B cell (primary cell): ENCODE measurements around the gene SINHCAF. TPM values are rescaled to one million over a fixed set of nuclear protein-coding genes. Genes with fewer than 3 reads are reported as not detected.

ENCODE experiments used
- ATAC-seq: fragments of 200-7000 bp; cut with Tn5 transposase; one replicate; pipeline ENCODE4 v1.10.0; 2021; ENCODE audit warnings: low read depth, mild to moderate bottlenecking, moderate number of reproducible peaks, moderate library complexity
- CTCF ChIA-PET: fragments of 350-600 bp; sonication (Branson Sonifier 250); formaldehyde crosslinking; loops from one replicate; lab custom pipeline; 2021; ENCODE audit warnings: antibody characterized with exemption, inconsistent platforms; lab: Charles Lee
- POLR2A ChIA-PET: fragments of 350-600 bp; sonication (Branson Sonifier 250); formaldehyde crosslinking; loops from one replicate; lab custom pipeline; 2021; ENCODE audit warnings: antibody characterized with exemption; lab: Charles Lee
- DNase-seq: peaks from one replicate; pipeline ENCODE4 v3.0.0; 2013
- H2AFZ ChIP-seq: 2 replicates; pipeline ENCODE4 v1.6.1; 2012; ENCODE audit warnings: mild to moderate bottlenecking, low read depth, low read length; ENCODE audit not compliant: insufficient read depth, poor library complexity, severe bottlenecking
- H3K27ac ChIP-seq, 2 donors: 1 replicate in 1 of 2; 2 replicates in 1 of 2; pipeline ENCODE4 v1.5.1; 2012 to 2013; ENCODE audit warnings: low read length in 2 of 2, mild to moderate bottlenecking in 2 of 2, moderate library complexity in 1 of 2
- H3K27me3 ChIP-seq, 4 experiments: fragments of 200-600 bp in 1 of 4; sonication (generic) in 1 of 4; replicated peaks in 1 of 4; 1 replicate in 2 of 4; 2 replicates in 2 of 4; pipeline versions ENCODE4 v1.6.1 to v1.7.0; 2013 to 2016; ENCODE audit warnings: low read length in 3 of 4, mild to moderate bottlenecking in 2 of 4, mixed read lengths in 1 of 4, moderate library complexity in 1 of 4; ENCODE audit not compliant: insufficient read depth in 4 of 4, control insufficient read depth in 3 of 4; ENCODE audit errors: control extremely low read depth in 1 of 4
- H3K36me3 ChIP-seq, 2 experiments: replicated peaks in 1 of 2; 1 replicate in 1 of 2; 2 replicates in 1 of 2; pipeline versions ENCODE4 v1.6.1 to v1.7.1; 2013; ENCODE audit warnings: low read length in 1 of 2; ENCODE audit not compliant: insufficient read depth in 2 of 2, control insufficient read depth in 1 of 2; ENCODE audit errors: control extremely low read depth in 1 of 2, extremely low read depth in 1 of 2
- H3K4me1 ChIP-seq, 2 donors: fragments of 200-600 bp in 1 of 2; sonication (generic) in 1 of 2; 1 replicate in 1 of 2; 2 replicates in 1 of 2; pipeline versions ENCODE4 v1.5.1 to v1.6.1; 2013 to 2017; ENCODE audit warnings: low read length in 2 of 2; ENCODE audit not compliant: control insufficient read depth in 2 of 2, insufficient read depth in 2 of 2
- H3K4me2 ChIP-seq: replicated peaks from 2 replicates; pipeline ENCODE3; 2012; ENCODE audit warnings: mild to moderate bottlenecking, low read depth, low read length; ENCODE audit not compliant: poor library complexity, severe bottlenecking
- H3K4me3 ChIP-seq, 5 experiments: fragments of 200-600 bp in 1 of 5; sonication (generic) in 1 of 5; 1 replicate in 3 of 5; 2 replicates in 2 of 5; pipeline versions ENCODE4 v1.5.1 to v1.7.0; 2011 to 2016; ENCODE audit warnings: low read length in 4 of 5, mild to moderate bottlenecking in 4 of 5, low read depth in 2 of 5, control low read depth in 1 of 5, moderate library complexity in 1 of 5; ENCODE audit not compliant: insufficient read depth in 1 of 5; ENCODE audit errors: control extremely low read depth in 1 of 5, extremely low read depth in 1 of 5
- H3K79me2 ChIP-seq: fragments of 200-600 bp; sonication (generic); one replicate; pipeline ENCODE4 v1.6.0; 2016; ENCODE audit warnings: low read length; ENCODE audit not compliant: control insufficient read depth, insufficient read depth
- H3K9ac ChIP-seq: fragments of 200-600 bp; sonication (generic); 2 replicates; pipeline ENCODE4 v1.6.1; 2017; ENCODE audit warnings: mild to moderate bottlenecking, low read length, moderate library complexity
- H3K9me3 ChIP-seq, 3 donors: one replicate each; pipeline versions ENCODE4 v1.6.1 to v1.7.1; 2013; ENCODE audit warnings: low read length in 2 of 3; ENCODE audit not compliant: control insufficient read depth in 2 of 3, insufficient read depth in 1 of 3; ENCODE audit errors: control extremely low read depth in 1 of 3
- H4K20me1 ChIP-seq: 2 replicates; pipeline ENCODE4 v1.6.0; 2012; ENCODE audit warnings: mild to moderate bottlenecking, low read length; ENCODE audit not compliant: insufficient read depth, control insufficient read depth, poor library complexity, severe bottlenecking
- H3K27ac Mint-ChIP-seq: one replicate; pipeline ENCODE4 v1.8.0; 2021; ENCODE audit warnings: mixed read lengths
- H3K27me3 Mint-ChIP-seq: one replicate; pipeline ENCODE4 v1.8.0; 2021; ENCODE audit warnings: mixed read lengths
- H3K4me1 Mint-ChIP-seq: one replicate; pipeline ENCODE4 v1.8.0; 2021; ENCODE audit warnings: mixed read lengths
- H3K4me3 Mint-ChIP-seq: one replicate; pipeline ENCODE4 v1.8.0; 2021; ENCODE audit warnings: mixed read lengths
- H3K9me3 Mint-ChIP-seq: one replicate; pipeline ENCODE4 v1.8.0; 2022; ENCODE audit warnings: mixed read lengths; ENCODE audit not compliant: insufficient read depth
- CTCF ChIP-seq: fragments of 200-600 bp; IDR thresholded peaks from one replicate; pipeline ENCODE4 v1.8.0; 2022; ENCODE audit warnings: antibody characterized with exemption, mild to moderate bottlenecking
- EZH2 ChIP-seq: IDR thresholded peaks from 2 replicates; pipeline ENCODE4 v1.6.1; 2012; ENCODE audit warnings: borderline replicate concordance, low read depth, mild to moderate bottlenecking, moderate library complexity, low read length; ENCODE audit not compliant: insufficient read depth, poor library complexity, severe bottlenecking
- WGBS: methylation state at CpG from one replicate; pipeline ENCODE4 v1.1.5; 2013; ENCODE audit warnings: missing lambda C conversion rate; ENCODE audit not compliant: insufficient coverage; 5-methylcytosine and 5-hydroxymethylcytosine counted together
- intact Hi-C: fragments of 100-400 bp; cut with micrococcal nuclease; formaldehyde crosslinking; loops from one replicate; pipeline ENCODE4 v1.10.0; 2022
- polyA plus RNA-seq: library from polyadenylated mRNA; depleted of rRNA; stranded (reverse); fragments of >200 nt; gene quantifications from 2 replicates; pipeline ENCODE4 v1.2.3, GENCODE V29; 2012
- total RNA-seq, 2 donors: library from RNA; stranded (reverse); fragments of 120-200 nt in 1 of 2; gene quantifications; 1 replicate in 1 of 2; 2 replicates in 1 of 2; pipeline versions ENCODE4 v1.2.3 to v1.2.4, GENCODE V29; 2013 to 2022

The SINHCAF gene
- total and polyA plus RNA-seq, 2 donors (not counting 1 experiment from before 2014, with no cell fraction given), result 43.5 to 129 TPM

GRCh38 chr12:31321186-31321896 lies 4.6 kb downstream of the SINHCAF start:
- H2AFZ ChIP-seq, result no peak overlapping the region
- no peak for DNase-seq
- peak overlapping the region; percentile 0 for H3K9ac ChIP-seq
- no peaks in the 10 kb centered on the region for H3K9me3 ChIP-seq
- peak overlapping the region in 1 of 2 donors; percentile 97 for H3K27ac ChIP-seq
- 20% methylated on average over 1 of the region's 4 CpGs for WGBS
- Mint-ChIP-seq H3K4me3 (peak overlapping the region; percentile 59), H3K27me3 (no peaks in the 10 kb centered on the region), H3K27ac (peak overlapping the region; percentile 66), H3K9me3 (no peaks in the 10 kb centered on the region), H3K4me1 (peaks cover 69% of the 10 kb centered on the region)
- H3K4me3 ChIP-seq, result no peak overlapping the region
- ChIA-PET POLR2A (interaction anchor here (0.5 to 0.6 kb wide), 2 partner anchors 329 to 578 kb away, joined by 4 to 6 read pairs; no protein-coding TSS in a partner anchor), CTCF (interaction anchor here (0.6 to 1.2 kb wide), 3 partner anchors 43 to 314 kb away, joined by 3 to 4 read pairs (median 3); no protein-coding TSS in a partner anchor)
- no peaks in the 10 kb centered on the region for H3K27me3 ChIP-seq
- H3K79me2 ChIP-seq, result peaks cover 94% of the 10 kb centered on the region
- ATAC-seq, result no peak
- peaks cover 51 to 65% of the 10 kb centered on the region in 2 donors for H3K4me1 ChIP-seq
- H4K20me1 ChIP-seq, result no peaks in the 10 kb centered on the region
- H3K4me2 ChIP-seq, result peak overlapping the region; percentile 93
- no peak for TF ChIP-seq CTCF
- no peak for TF ChIP-seq EZH2
- intact Hi-C loops, result loop anchor here (5.0 to 10.0 kb wide), 3 partner anchors 81 to 1436 kb away; partner anchors contain the start of gene YARS2
- H3K36me3 ChIP-seq, result peaks cover 0 to 2% of the 10 kb centered on the region in 2 experiments
